Right atrium auricular region (tissue), 2 donors: ENCODE results near the gene ADORA2B. TPM values are rescaled to one million over a fixed set of nuclear protein-coding genes. Genes with fewer than 3 reads are reported as not detected.
A peak's percentile ranks its signal among the peaks of the same experiment; 100 is the strongest.

Experiments used
- DNase-seq: peaks from one replicate; pipeline ENCODE4 v3.0.0-alpha.2; 2019; ENCODE audit warnings: low spot score
- H3K27ac ChIP-seq, 2 donors: fragments of 200-600 bp; sonication (generic); 1 replicate in 1 of 2; 2 replicates in 1 of 2; pipeline ENCODE4 v1.5.1; 2016 to 2019
- H3K27me3 ChIP-seq, 2 donors: fragments of 200-600 bp; sonication (generic); one replicate each; pipeline versions ENCODE4 v1.5.1 to v1.6.0; 2017 to 2019
- H3K36me3 ChIP-seq: fragments of 200-600 bp; sonication (generic); one replicate; pipeline ENCODE4 v1.5.1; 2016
- H3K4me1 ChIP-seq, 2 donors: fragments of 200-600 bp; sonication (generic); one replicate each; pipeline versions ENCODE4 v1.5.1 to v1.6.0; 2017 to 2019
- H3K4me3 ChIP-seq, 2 donors: fragments of 200-600 bp; sonication (generic); 1 replicate in 1 of 2; 2 replicates in 1 of 2; pipeline ENCODE4 v1.5.1; 2017 to 2019; ENCODE audit warnings: mild to moderate bottlenecking in 1 of 2, moderate library complexity in 1 of 2
- H3K9me3 ChIP-seq, 2 donors: fragments of 200-600 bp; sonication (generic); one replicate each; pipeline ENCODE4 v1.5.1; 2019
- total RNA-seq, 2 donors: library from RNA; depleted of rRNA; stranded (reverse); fragments of >200 nt; gene quantifications; one replicate each; pipeline ENCODE4 v1.1.0, GENCODE V29; 2016
- TF ChIP-seq, protein P1 (sequence below), 2 donors: fragments of 200-600 bp; sonication (generic); IDR thresholded peaks; one replicate each; pipeline ENCODE4 v1.5.1; 2019; ENCODE audit warnings: antibody characterized with exemption in 2 of 2

Gene ADORA2B
- total RNA-seq, 2 donors from 2014 or later, result 0.59 to 1.0 TPM

DNA sequence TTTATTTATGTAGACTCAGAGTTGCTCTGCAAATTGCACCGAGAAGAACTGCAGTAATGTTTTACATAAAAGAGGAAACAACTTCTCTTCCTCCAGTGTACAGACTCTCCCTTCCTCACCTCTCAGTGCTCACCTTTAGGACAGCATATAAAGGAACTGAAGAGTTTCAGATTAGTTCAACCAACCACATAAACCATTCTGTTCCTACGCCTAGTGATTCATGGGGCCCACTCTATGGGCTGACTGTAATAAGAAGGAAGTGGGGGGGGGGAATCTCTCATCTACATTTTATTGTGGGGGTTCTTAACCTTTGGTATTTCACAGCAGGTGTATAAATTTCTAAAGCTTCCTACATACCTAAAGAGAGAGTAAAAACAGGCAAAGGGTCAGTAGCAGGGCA, 36.3 kb downstream of the ADORA2B start:
- no peaks in the 10 kb centered on the region for H3K9me3 ChIP-seq
- H3K27ac ChIP-seq, result no peak overlapping the region
- H3K4me1 ChIP-seq, result no peaks in the 10 kb centered on the region
- no peak for DNase-seq
- TF ChIP-seq, protein P1, sequence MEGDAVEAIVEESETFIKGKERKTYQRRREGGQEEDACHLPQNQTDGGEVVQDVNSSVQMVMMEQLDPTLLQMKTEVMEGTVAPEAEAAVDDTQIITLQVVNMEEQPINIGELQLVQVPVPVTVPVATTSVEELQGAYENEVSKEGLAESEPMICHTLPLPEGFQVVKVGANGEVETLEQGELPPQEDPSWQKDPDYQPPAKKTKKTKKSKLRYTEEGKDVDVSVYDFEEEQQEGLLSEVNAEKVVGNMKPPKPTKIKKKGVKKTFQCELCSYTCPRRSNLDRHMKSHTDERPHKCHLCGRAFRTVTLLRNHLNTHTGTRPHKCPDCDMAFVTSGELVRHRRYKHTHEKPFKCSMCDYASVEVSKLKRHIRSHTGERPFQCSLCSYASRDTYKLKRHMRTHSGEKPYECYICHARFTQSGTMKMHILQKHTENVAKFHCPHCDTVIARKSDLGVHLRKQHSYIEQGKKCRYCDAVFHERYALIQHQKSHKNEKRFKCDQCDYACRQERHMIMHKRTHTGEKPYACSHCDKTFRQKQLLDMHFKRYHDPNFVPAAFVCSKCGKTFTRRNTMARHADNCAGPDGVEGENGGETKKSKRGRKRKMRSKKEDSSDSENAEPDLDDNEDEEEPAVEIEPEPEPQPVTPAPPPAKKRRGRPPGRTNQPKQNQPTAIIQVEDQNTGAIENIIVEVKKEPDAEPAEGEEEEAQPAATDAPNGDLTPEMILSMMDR (IDR thresholded peaks at IDR 0.05), result no peak
- no peak overlapping the region for H3K4me3 ChIP-seq
- H3K36me3 ChIP-seq, result peaks cover 45% of the 10 kb centered on the region
- no peaks in the 10 kb centered on the region for H3K27me3 ChIP-seq

DNA sequence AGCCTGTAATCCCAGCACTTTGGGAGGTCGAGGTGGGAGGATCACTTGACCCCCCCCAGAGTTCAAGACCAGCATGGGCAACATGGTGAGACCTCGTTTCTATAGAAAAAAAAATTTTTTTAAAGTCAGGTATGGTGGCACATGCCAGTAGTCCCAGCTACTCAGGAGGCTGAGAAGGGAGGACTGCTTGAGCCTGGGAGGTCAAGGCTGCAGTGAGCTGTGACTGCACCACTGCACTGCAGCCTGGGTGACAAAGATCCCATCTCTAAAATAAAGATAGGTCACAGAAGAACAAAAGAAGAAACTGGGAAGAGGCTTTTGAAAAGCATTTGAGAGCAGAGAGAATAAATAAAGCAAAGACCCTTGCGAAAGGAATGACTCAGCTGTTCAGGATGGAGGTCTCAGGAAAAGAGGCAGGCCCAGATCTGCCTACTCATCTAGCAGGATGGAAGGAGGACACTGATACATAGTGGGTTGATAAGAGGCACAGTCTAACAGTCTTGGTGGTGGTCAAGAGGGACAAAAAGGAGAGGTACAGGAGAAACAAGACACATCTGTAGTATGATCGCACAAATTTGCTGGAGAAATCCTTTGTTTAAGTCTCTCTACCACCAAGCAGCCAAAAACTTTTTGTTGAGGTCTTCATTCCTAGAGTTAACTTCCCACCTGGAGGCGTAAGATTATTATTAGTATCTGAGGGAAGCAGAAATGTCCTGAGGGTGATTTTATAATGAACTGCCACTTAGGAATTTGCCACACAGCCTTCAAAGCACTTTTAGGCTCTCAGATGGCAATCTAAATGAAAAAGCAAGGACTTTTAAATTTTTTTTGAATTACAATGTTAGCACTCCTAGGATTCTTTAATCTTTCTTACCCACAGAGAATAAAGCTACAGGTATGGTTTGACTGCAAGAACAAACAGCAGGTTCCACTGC, 37.0 kb downstream of the ADORA2B start:
- DNase-seq, result no peak
- no peak overlapping the region for H3K27ac ChIP-seq
- peaks cover 46% of the 10 kb centered on the region for H3K36me3 ChIP-seq
- no peaks in the 10 kb centered on the region for H3K27me3 ChIP-seq
- H3K4me1 ChIP-seq, result no peaks in the 10 kb centered on the region
- TF ChIP-seq, protein P1 (IDR thresholded peaks at IDR 0.05), result no peak
- no peaks in the 10 kb centered on the region for H3K9me3 ChIP-seq
- no peak overlapping the region for H3K4me3 ChIP-seq

DNA sequence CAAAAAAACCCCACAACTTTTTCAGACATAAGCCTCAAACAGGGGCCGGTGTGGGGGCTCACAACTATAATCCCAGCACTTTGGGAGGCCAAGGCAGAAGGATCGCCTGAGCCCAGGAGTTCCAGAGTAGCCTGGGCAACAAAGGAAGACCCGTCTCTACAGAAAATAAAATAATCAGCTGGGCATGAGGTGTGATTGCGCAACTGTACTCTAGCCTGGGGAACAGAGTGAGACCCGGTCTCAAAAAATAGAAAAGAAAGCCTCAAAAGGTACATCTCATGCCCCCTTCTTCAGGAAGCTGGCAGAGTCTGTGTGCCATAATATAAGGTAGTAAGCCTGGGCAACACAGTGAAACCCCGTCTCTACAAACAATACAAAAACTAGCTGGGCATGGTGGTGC, 51.4 kb downstream of the ADORA2B start:
- Histone ChIP-seq H3K4me3 (no peak overlapping the region), H3K36me3 (peaks cover 15% of the 10 kb centered on the region), H3K27me3 (no peaks in the 10 kb centered on the region), H3K9me3 (no peaks in the 10 kb centered on the region), H3K4me1 (peaks cover 0 to 10% of the 10 kb centered on the region in 2 donors), H3K27ac (no peak overlapping the region)
- TF ChIP-seq, protein P1 (IDR thresholded peaks at IDR 0.05), result no peak
- no peak for DNase-seq

DNA sequence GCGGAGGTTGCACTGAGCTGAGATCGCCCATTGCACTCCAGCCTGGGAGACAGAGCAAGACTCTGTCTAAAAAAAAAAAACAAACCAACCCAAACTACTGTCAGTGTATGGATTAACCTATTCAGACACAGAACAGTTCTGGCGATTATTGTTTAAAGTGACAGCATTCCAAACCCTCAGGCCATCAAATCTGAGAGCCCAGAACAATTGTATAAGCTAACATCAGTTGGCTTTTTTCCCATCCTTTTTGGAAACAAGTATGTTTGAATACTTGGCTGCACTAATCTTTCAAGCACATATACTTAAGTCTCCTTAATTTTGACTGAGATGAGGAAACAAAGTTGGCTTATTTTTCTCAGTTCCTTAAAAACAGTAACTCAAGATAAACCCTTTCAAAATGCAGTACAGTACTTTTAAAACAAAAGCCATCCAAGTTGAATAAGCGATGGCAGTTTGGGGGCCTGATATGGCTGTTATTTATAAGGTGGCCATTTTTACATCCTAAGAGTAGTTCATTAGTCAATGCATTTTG, 53.2 kb downstream of the ADORA2B start:
- TF ChIP-seq, protein P1 (IDR thresholded peaks at IDR 0.05), result no peak
- Histone ChIP-seq H3K9me3 (no peaks in the 10 kb centered on the region), H3K4me3 (no peak overlapping the region), H3K4me1 (peaks cover 0 to 13% of the 10 kb centered on the region in 2 donors), H3K27ac (no peak overlapping the region), H3K36me3 (peaks cover 23% of the 10 kb centered on the region), H3K27me3 (no peaks in the 10 kb centered on the region)
- DNase-seq, result no peak

DNA sequence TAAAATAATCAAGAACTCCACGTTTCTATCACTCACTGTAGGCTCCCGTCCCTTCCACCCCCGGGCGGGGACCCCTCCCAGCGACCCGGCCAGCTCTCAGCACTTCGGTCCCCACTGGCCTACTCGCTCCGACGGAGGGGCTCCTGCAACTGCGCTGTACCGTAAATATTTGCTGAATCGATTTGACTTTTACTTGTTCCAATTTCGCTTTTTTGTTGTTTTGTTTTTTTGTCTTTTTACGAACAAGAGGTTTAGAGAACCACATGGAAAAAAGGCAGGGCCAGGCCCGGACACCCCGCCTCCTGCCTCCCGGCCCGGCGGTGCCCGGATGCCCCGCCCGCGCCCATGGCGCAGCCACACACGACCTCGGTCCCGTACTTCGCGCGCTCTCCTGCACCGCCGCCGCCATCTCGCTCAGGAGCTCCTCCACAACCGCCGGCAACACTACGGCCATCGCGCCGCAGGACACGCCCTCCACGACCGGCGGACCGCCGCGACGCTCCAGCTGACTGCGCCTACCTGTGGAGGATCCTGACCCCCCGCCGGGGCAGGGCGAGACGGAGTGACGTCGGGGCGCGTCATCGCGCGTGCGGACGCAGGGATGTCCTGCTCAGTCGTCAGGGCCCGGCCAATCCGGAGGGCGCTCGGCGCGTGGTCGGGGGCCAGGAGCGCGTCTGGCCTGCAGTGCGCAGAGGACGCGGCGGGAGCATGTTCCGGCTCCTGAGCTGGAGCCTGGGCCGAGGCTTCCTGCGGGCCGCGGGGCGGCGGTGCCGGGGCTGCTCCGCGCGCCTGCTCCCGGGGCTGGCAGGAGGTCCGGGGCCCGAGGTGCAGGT, 54.4 kb downstream of the ADORA2B start, which contains the start of the genes TTC19 and ZSWIM7:
Gene TTC19, plus strand, starts transcription at position 684 of the 833 bp plus-strand sequence. Its CDS starts 25 bp downstream, at position 709.
Gene ZSWIM7, minus strand, starts transcription at position 564 of the 833 bp plus-strand sequence. Its CDS starts 110 bp downstream, at position 454.
- TF ChIP-seq, protein P1 (IDR thresholded peaks at IDR 0.05), result no peak
- Histone ChIP-seq H3K27ac (peak within 1 kb of the TSS; percentile 94 to 95), H3K4me3 (peak within 1 kb of the TSS; percentile 72 to 80), H3K27me3 (no peaks in the 10 kb centered on the region), H3K4me1 (peaks cover 0 to 13% of the 10 kb centered on the region in 2 donors), H3K9me3 (no peaks in the 10 kb centered on the region), H3K36me3 (peaks cover 36% of the 10 kb centered on the region)
- DNase-seq, result peak; percentile 97
